CD14-positive monocyte (primary cell): ENCODE data around the gene ITGA4. TPM values are rescaled to one million over a fixed set of nuclear protein-coding genes. Genes with fewer than 3 reads are reported as not detected.

ENCODE experiments used
- DNase-seq, 3 donors: peaks; one replicate each; pipeline ENCODE4 v3.0.0-alpha.2; 2011 to 2022
- H2AFZ ChIP-seq: 2 replicates; pipeline ENCODE4 v1.6.0; 2012; ENCODE audit warnings: mild to moderate bottlenecking, low read depth, low read length, inconsistent platforms; ENCODE audit not compliant: insufficient read depth, poor library complexity, severe bottlenecking
- H3K27ac ChIP-seq, 2 donors: 1 replicate in 1 of 2; 2 replicates in 1 of 2; pipeline ENCODE4 v1.5.1; 2012 to 2013; ENCODE audit warnings: low read length in 2 of 2, control low read depth in 1 of 2, inconsistent platforms in 1 of 2, low read depth in 1 of 2, mild to moderate bottlenecking in 1 of 2
- H3K27me3 ChIP-seq, 2 donors: one replicate each; pipeline versions ENCODE4 v1.6.0 to v1.6.1; 2011 to 2013; ENCODE audit warnings: low read length in 2 of 2; ENCODE audit not compliant: control insufficient read depth in 2 of 2, insufficient read depth in 2 of 2
- H3K36me3 ChIP-seq, 2 donors: replicated peaks in 1 of 2; 1 replicate in 1 of 2; 2 replicates in 1 of 2; pipeline versions ENCODE4 v1.5.1 to v1.6.1; 2012 to 2013; ENCODE audit warnings: low read length in 2 of 2, control low read depth in 1 of 2, inconsistent platforms in 1 of 2, mild to moderate bottlenecking in 1 of 2; ENCODE audit not compliant: insufficient read depth in 2 of 2, control insufficient read depth in 1 of 2
- H3K4me1 ChIP-seq, 2 donors: 1 replicate in 1 of 2; 2 replicates in 1 of 2; pipeline versions ENCODE4 v1.5.1 to v1.6.1; 2012 to 2013; ENCODE audit warnings: low read length in 2 of 2, control low read depth in 1 of 2, inconsistent platforms in 1 of 2, mild to moderate bottlenecking in 1 of 2, moderate library complexity in 1 of 2; ENCODE audit not compliant: insufficient read depth in 2 of 2, control insufficient read depth in 1 of 2
- H3K4me2 ChIP-seq: replicated peaks from 2 replicates; pipeline ENCODE3; 2012; ENCODE audit warnings: low read length, moderate library complexity, mild to moderate bottlenecking; ENCODE audit not compliant: poor library complexity, severe bottlenecking; ENCODE audit errors: extremely low read depth
- H3K4me3 ChIP-seq, 3 experiments: fragments of 200-600 bp in 1 of 3; sonication (generic) in 1 of 3; replicated peaks in 1 of 3; 1 replicate in 2 of 3; 2 replicates in 1 of 3; pipeline ENCODE4 v1.5.1; 2011 to 2013; ENCODE audit warnings: low read length in 3 of 3, mild to moderate bottlenecking in 3 of 3, control low read depth in 2 of 3, low read depth in 2 of 3, inconsistent platforms in 1 of 3, moderate library complexity in 1 of 3
- H3K79me2 ChIP-seq: 2 replicates; pipeline ENCODE4 v1.6.0; 2012; ENCODE audit warnings: mild to moderate bottlenecking, control low read depth, inconsistent platforms, low read length, moderate library complexity; ENCODE audit not compliant: insufficient read depth
- H3K9ac ChIP-seq: 2 replicates; pipeline ENCODE4 v1.6.0; 2017; ENCODE audit warnings: low read length, mild to moderate bottlenecking; ENCODE audit not compliant: insufficient read depth, poor library complexity, severe bottlenecking
- H3K9me3 ChIP-seq, 2 donors: replicated peaks in 1 of 2; 1 replicate in 1 of 2; 2 replicates in 1 of 2; pipeline versions ENCODE4 v1.5.1 to v1.6.1; 2012 to 2013; ENCODE audit warnings: low read length in 2 of 2, control low read depth in 1 of 2; ENCODE audit not compliant: control insufficient read depth in 1 of 2, insufficient read depth in 1 of 2
- H4K20me1 ChIP-seq: 2 replicates; pipeline ENCODE4 v1.6.0; 2012; ENCODE audit warnings: mild to moderate bottlenecking, low read length, control low read depth, moderate library complexity; ENCODE audit not compliant: insufficient read depth
- H3K27ac Mint-ChIP-seq, 7 donors: one replicate each; pipeline ENCODE4 v1.8.0; 2020; ENCODE audit warnings: mild to moderate bottlenecking in 7 of 7, mixed read lengths in 7 of 7, moderate library complexity in 6 of 7, inconsistent platforms in 2 of 7
- H3K27me3 Mint-ChIP-seq, 3 donors: one replicate each; pipeline ENCODE4 v1.8.0; 2021 to 2022; ENCODE audit warnings: low read depth in 3 of 3, mild to moderate bottlenecking in 3 of 3, mixed read lengths in 3 of 3, moderate library complexity in 3 of 3, inconsistent platforms in 1 of 3
- H3K36me3 Mint-ChIP-seq, 2 donors: one replicate each; pipeline ENCODE4 v1.8.0; 2020; ENCODE audit warnings: mixed read lengths in 2 of 2, inconsistent platforms in 1 of 2, mild to moderate bottlenecking in 1 of 2
- H3K4me1 Mint-ChIP-seq: one replicate; pipeline ENCODE4 v1.8.0; 2020; ENCODE audit warnings: mild to moderate bottlenecking, mixed read lengths
- H3K4me3 Mint-ChIP-seq, 2 donors: one replicate each; pipeline ENCODE4 v1.8.0; 2020; ENCODE audit warnings: mild to moderate bottlenecking in 2 of 2, mixed read lengths in 2 of 2, moderate library complexity in 1 of 2
- H3K9me3 Mint-ChIP-seq, 7 donors: one replicate each; pipeline ENCODE4 v1.8.0; 2020 to 2022; ENCODE audit warnings: mixed read lengths in 7 of 7, mild to moderate bottlenecking in 6 of 7, moderate library complexity in 6 of 7, inconsistent platforms in 2 of 7
- WGBS: methylation state at CpG from one replicate; pipeline ENCODE4 v1.1.5; 2013; ENCODE audit warnings: missing lambda C conversion rate; ENCODE audit not compliant: insufficient coverage; 5-methylcytosine and 5-hydroxymethylcytosine counted together
- intact Hi-C, 2 donors: fragments of 100-400 bp; cut with micrococcal nuclease; formaldehyde crosslinking; loops; one replicate each; pipeline versions ENCODE4 v1.15.0 to v1.15.1; 2023
- polyA plus RNA-seq, 3 donors: library from polyadenylated mRNA; depleted of rRNA in 1 of 3; unstranded in 2 of 3; stranded (reverse) in 1 of 3; fragments of 300-500 nt in 2 of 3; fragments of >200 nt in 1 of 3; fragmentation: Illumina TruSeq in 2 of 3; gene quantifications; 1 replicate in 2 of 3; 2 replicates in 1 of 3; pipeline ENCODE4 v1.2.3, GENCODE V29; 2012 to 2021
- TF ChIP-seq, protein P1 (sequence below): fragments of 200-600 bp; IDR thresholded peaks from one replicate; pipeline ENCODE4 v1.8.0; 2022; ENCODE audit warnings: antibody characterized with exemption, mild to moderate bottlenecking

Gene ITGA4
- polyA plus RNA-seq, 3 donors = 66.1 to 97.3 (median 84.1) TPM

DNA sequence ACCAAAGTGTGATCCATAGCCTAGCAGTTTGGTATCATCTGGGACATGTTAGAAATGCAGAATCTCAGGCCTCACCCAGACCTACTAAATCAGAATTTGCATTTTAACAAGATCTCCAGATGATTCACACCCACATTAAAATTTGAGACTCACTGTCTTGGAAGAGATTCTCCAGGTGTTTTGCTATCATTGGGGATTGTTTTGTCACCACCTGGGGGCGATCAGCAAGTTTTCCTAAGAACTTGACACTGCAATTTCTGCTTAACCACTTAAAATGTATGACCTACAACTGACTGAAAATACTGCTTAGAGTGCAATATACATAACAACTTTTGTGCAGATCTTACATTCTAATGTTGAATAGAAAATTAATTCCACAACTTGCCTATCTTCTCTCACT is 18.9 kb upstream of the ITGA4 start:
- H3K4me2 ChIP-seq = no peak overlapping the region
- DNase-seq = no peak
- intact Hi-C loops = no loop called here
- no peaks in the 10 kb centered on the region for H3K36me3 ChIP-seq
- H4K20me1 ChIP-seq = no peaks in the 10 kb centered on the region
- H3K27ac Mint-ChIP-seq = peak overlapping the region in 1 of 7 donors; percentile 14
- H3K79me2 ChIP-seq = no peaks in the 10 kb centered on the region
- no peaks in the 10 kb centered on the region for H3K4me1 Mint-ChIP-seq
- no peaks in the 10 kb centered on the region for H3K27me3 ChIP-seq
- H3K4me1 ChIP-seq = no peaks in the 10 kb centered on the region
- WGBS = no CpG with 5 or more reads among the region's 1 CpG
- no peak overlapping the region for H3K27ac ChIP-seq
- no peak overlapping the region for H2AFZ ChIP-seq
- no peak overlapping the region for H3K4me3 Mint-ChIP-seq
- no peaks in the 10 kb centered on the region for H3K9me3 ChIP-seq
- no peak overlapping the region for H3K9ac ChIP-seq
- no peak overlapping the region for H3K4me3 ChIP-seq
- peaks cover 1 to 12% (median 8%) of the 10 kb centered on the region in 7 donors for H3K9me3 Mint-ChIP-seq
- H3K36me3 Mint-ChIP-seq = no peaks in the 10 kb centered on the region
- TF ChIP-seq, protein P1, sequence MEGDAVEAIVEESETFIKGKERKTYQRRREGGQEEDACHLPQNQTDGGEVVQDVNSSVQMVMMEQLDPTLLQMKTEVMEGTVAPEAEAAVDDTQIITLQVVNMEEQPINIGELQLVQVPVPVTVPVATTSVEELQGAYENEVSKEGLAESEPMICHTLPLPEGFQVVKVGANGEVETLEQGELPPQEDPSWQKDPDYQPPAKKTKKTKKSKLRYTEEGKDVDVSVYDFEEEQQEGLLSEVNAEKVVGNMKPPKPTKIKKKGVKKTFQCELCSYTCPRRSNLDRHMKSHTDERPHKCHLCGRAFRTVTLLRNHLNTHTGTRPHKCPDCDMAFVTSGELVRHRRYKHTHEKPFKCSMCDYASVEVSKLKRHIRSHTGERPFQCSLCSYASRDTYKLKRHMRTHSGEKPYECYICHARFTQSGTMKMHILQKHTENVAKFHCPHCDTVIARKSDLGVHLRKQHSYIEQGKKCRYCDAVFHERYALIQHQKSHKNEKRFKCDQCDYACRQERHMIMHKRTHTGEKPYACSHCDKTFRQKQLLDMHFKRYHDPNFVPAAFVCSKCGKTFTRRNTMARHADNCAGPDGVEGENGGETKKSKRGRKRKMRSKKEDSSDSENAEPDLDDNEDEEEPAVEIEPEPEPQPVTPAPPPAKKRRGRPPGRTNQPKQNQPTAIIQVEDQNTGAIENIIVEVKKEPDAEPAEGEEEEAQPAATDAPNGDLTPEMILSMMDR = no peak
- H3K27me3 Mint-ChIP-seq = no peaks in the 10 kb centered on the region

DNA sequence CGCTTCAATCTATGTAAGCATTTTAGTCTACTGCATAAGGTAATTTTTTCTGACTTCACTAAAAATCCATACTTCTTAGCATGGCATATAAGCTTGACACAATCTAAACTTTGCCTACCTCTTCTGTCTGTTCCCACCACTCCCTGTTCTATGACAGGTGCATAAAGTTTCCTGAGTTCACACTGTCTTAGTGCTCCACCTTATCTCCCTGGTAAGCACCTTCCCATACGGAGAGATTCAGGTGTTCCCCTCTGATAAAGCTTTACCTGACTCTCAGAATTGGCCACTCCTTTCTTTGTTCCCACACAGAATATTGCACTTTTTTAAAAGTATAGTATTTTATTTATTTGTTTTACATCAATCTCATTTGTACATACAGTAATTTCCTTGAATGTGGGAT is 16.8 kb upstream of the ITGA4 start:
- H3K27me3 ChIP-seq = no peaks in the 10 kb centered on the region
- no peak overlapping the region for H2AFZ ChIP-seq
- no peaks in the 10 kb centered on the region for H3K9me3 ChIP-seq
- TF ChIP-seq, protein P1 = no peak
- Mint-ChIP-seq H3K27me3 (no peaks in the 10 kb centered on the region), H3K27ac (no peak overlapping the region), H3K4me3 (no peak overlapping the region), H3K36me3 (no peaks in the 10 kb centered on the region), H3K4me1 (peaks cover 2% of the 10 kb centered on the region), H3K9me3 (no peaks in the 10 kb centered on the region)
- H4K20me1 ChIP-seq = no peaks in the 10 kb centered on the region
- no peak overlapping the region for H3K27ac ChIP-seq
- intact Hi-C loops = no loop called here
- H3K4me3 ChIP-seq = no peak overlapping the region
- no peak overlapping the region for H3K4me2 ChIP-seq
- DNase-seq = no peak
- WGBS = no CpG with 5 or more reads among the region's 2 CpGs
- no peaks in the 10 kb centered on the region for H3K36me3 ChIP-seq
- no peak overlapping the region for H3K9ac ChIP-seq
- no peaks in the 10 kb centered on the region for H3K4me1 ChIP-seq
- no peaks in the 10 kb centered on the region for H3K79me2 ChIP-seq
